ENCODE measurements around the gene SMIM11. TPM values are rescaled to one million over a fixed set of nuclear protein-coding genes. Genes with fewer than 3 reads are reported as not detected.
"Not testable (repeated sequence)": the region's sequence is repeated elsewhere in the genome, so short reads cannot be mapped to it uniquely, and the experiment has no call there.

The SMIM11 gene
- total RNA-seq, 2 donors from 2014 or later = 6.6 to 33.5 TPM

- peak; percentile 15 to 23 for ATAC-seq (replicated peaks in 1 of 2)
- DNase-seq = no peak
- peak overlapping the region in 1 of 2 donors; percentile 58 for H3K4me3 Mint-ChIP-seq
- H3K9me3 Mint-ChIP-seq = no peaks in the 10 kb centered on the region
- H3K27ac Mint-ChIP-seq = no peak overlapping the region
- H3K4me1 Mint-ChIP-seq (ENCODE audit: low read depth) = peaks cover 11% of the 10 kb centered on the region
- H3K27me3 Mint-ChIP-seq (ENCODE audit: low read depth) = peaks cover 9% of the 10 kb centered on the region
- H3K36me3 Mint-ChIP-seq (ENCODE audit: insufficient read depth in 2 of 2) = no peaks in the 10 kb centered on the region
These were observed 13.2 kb upstream of the SMIM11 start for GRCh38 chr21:34362136-34362444.

- Mint-ChIP-seq H3K27me3 (ENCODE audit: low read depth) (peaks cover 9% of the 10 kb centered on the region), H3K4me1 (ENCODE audit: low read depth) (peaks cover 11% of the 10 kb centered on the region), H3K36me3 (ENCODE audit: insufficient read depth in 2 of 2) (no peaks in the 10 kb centered on the region), H3K9me3 (no peaks in the 10 kb centered on the region), H3K27ac (no peak overlapping the region), H3K4me3 (no peak overlapping the region)
- DNase-seq = no peak
- no peak for ATAC-seq (replicated peaks in 1 of 2)
These were observed 12.6 kb upstream of the SMIM11 start for GRCh38 chr21:34362670-34363069.

- no peaks in the 10 kb centered on the region for H3K9me3 Mint-ChIP-seq
- no peak for DNase-seq
These were observed 11.6 kb upstream of the SMIM11 start, which contains the start of gene KCNE2 for GRCh38 chr21:34363733-34364132. Gene KCNE2, plus strand, starts transcription at chr21:34364006. Its CDS starts 6,473 bp downstream, at chr21:34370479.

GRCh38 chr21:34364921-34365320 is 10.4 kb upstream of the SMIM11 start:
- Mint-ChIP-seq H3K27me3 (ENCODE audit: low read depth) (peaks cover 18% of the 10 kb centered on the region), H3K4me3 (no peak overlapping the region), H3K4me1 (ENCODE audit: low read depth) (peaks cover 11% of the 10 kb centered on the region), H3K27ac (no peak overlapping the region), H3K9me3 (no peaks in the 10 kb centered on the region), H3K36me3 (ENCODE audit: insufficient read depth in 2 of 2) (no peaks in the 10 kb centered on the region)
- DNase-seq (no peak), ATAC-seq (replicated peaks in 1 of 2) (no peak)

More at GRCh38 chr21:34363733-34364132, 11.6 kb upstream of the SMIM11 start, which contains the start of gene KCNE2:
- H3K36me3 Mint-ChIP-seq (ENCODE audit: insufficient read depth in 2 of 2) = no peaks in the 10 kb centered on the region
- H3K27me3 Mint-ChIP-seq (ENCODE audit: low read depth) = peaks cover 12% of the 10 kb centered on the region
- no peak within 1 kb of the TSS for H3K27ac Mint-ChIP-seq
- H3K4me1 Mint-ChIP-seq (ENCODE audit: low read depth) = peaks cover 11% of the 10 kb centered on the region
- ATAC-seq (replicated peaks in 1 of 2) = no peak
- H3K4me3 Mint-ChIP-seq = no peak within 1 kb of the TSS

GRCh38 chr21:34365809-34366208 is 9.5 kb upstream of the SMIM11 start:
- ATAC-seq (replicated peaks in 1 of 2) = no peak
- DNase-seq = no peak
- Mint-ChIP-seq H3K27ac (no peak overlapping the region), H3K4me1 (ENCODE audit: low read depth) (peaks cover 11% of the 10 kb centered on the region), H3K4me3 (no peak overlapping the region), H3K36me3 (ENCODE audit: insufficient read depth in 2 of 2) (no peaks in the 10 kb centered on the region), H3K27me3 (ENCODE audit: low read depth) (peaks cover 23% of the 10 kb centered on the region), H3K9me3 (no peaks in the 10 kb centered on the region)

GRCh38 chr21:34367320-34367935 is 7.9 kb upstream of the SMIM11 start:
- peak; percentile 46 to 48 for DNase-seq
- peaks cover 19% of the 10 kb centered on the region for H3K27me3 Mint-ChIP-seq (ENCODE audit: low read depth)

GRCh38 chr21:34369741-34370140 is 5.6 kb upstream of the SMIM11 start:
- Mint-ChIP-seq H3K36me3 (ENCODE audit: insufficient read depth in 2 of 2) (no peaks in the 10 kb centered on the region), H3K4me3 (no peak overlapping the region), H3K9me3 (no peaks in the 10 kb centered on the region), H3K27me3 (ENCODE audit: low read depth) (peaks cover 19% of the 10 kb centered on the region), H3K4me1 (ENCODE audit: low read depth) (no peaks in the 10 kb centered on the region), H3K27ac (no peak overlapping the region)
- peak; percentile 53 to 79 for ATAC-seq (replicated peaks in 1 of 2)
- DNase-seq = no peak

More at GRCh38 chr21:34367320-34367935, 7.9 kb upstream of the SMIM11 start:
- no peaks in the 10 kb centered on the region for H3K36me3 Mint-ChIP-seq (ENCODE audit: insufficient read depth in 2 of 2)
- peak; percentile 62 to 65 for ATAC-seq (replicated peaks in 1 of 2)
- no peak overlapping the region for H3K4me3 Mint-ChIP-seq
- H3K27ac Mint-ChIP-seq = no peak overlapping the region
- H3K9me3 Mint-ChIP-seq = no peaks in the 10 kb centered on the region
- no peaks in the 10 kb centered on the region for H3K4me1 Mint-ChIP-seq (ENCODE audit: low read depth)

- Mint-ChIP-seq H3K9me3 (no peaks in the 10 kb centered on the region), H3K4me3 (no peak overlapping the region), H3K27me3 (ENCODE audit: low read depth) (peaks cover 19% of the 10 kb centered on the region), H3K4me1 (ENCODE audit: low read depth) (no peaks in the 10 kb centered on the region), H3K27ac (no peak overlapping the region), H3K36me3 (ENCODE audit: insufficient read depth in 2 of 2) (no peaks in the 10 kb centered on the region)
- DNase-seq (no peak), ATAC-seq (replicated peaks in 1 of 2) (no peak)
These were observed 3.0 kb upstream of the SMIM11 start for GRCh38 chr21:34372321-34372720.

GRCh38 chr21:34374462-34374861 is 845 bp upstream of the SMIM11 start:
- H3K36me3 Mint-ChIP-seq (ENCODE audit: insufficient read depth in 2 of 2); DNase-seq; H3K27me3 Mint-ChIP-seq (ENCODE audit: low read depth); ATAC-seq (replicated peaks in 1 of 2); H3K27ac Mint-ChIP-seq; H3K9me3 Mint-ChIP-seq; H3K4me1 Mint-ChIP-seq (ENCODE audit: low read depth); H3K4me3 Mint-ChIP-seq: not testable (repeated sequence)

GRCh38 chr21:34375619-34375972 is 289 bp downstream of the SMIM11 start:
- H3K4me1 Mint-ChIP-seq (ENCODE audit: low read depth); H3K36me3 Mint-ChIP-seq (ENCODE audit: insufficient read depth in 2 of 2); H3K27me3 Mint-ChIP-seq (ENCODE audit: low read depth); H3K27ac Mint-ChIP-seq; H3K9me3 Mint-ChIP-seq; H3K4me3 Mint-ChIP-seq; DNase-seq: not testable (repeated sequence)
- peak; percentile 87 to 88 for ATAC-seq (replicated peaks in 1 of 2)

- H3K4me3 Mint-ChIP-seq; H3K27me3 Mint-ChIP-seq (ENCODE audit: low read depth); H3K27ac Mint-ChIP-seq: not testable (repeated sequence)
These were observed 7.8 kb downstream of the SMIM11 start for GRCh38 chr21:34383138-34383537.

GRCh38 chr21:34383724-34384415 is 8.6 kb downstream of the SMIM11 start:
- H3K4me3 Mint-ChIP-seq; H3K36me3 Mint-ChIP-seq (ENCODE audit: insufficient read depth in 2 of 2); DNase-seq; H3K27ac Mint-ChIP-seq; H3K4me1 Mint-ChIP-seq (ENCODE audit: low read depth); H3K9me3 Mint-ChIP-seq; H3K27me3 Mint-ChIP-seq (ENCODE audit: low read depth): not testable (repeated sequence)
- ATAC-seq (replicated peaks in 1 of 2) = peak; percentile 93 to 96

More at GRCh38 chr21:34383138-34383537, 7.8 kb downstream of the SMIM11 start:
- DNase-seq; ATAC-seq (replicated peaks in 1 of 2); H3K9me3 Mint-ChIP-seq; H3K4me1 Mint-ChIP-seq (ENCODE audit: low read depth); H3K36me3 Mint-ChIP-seq (ENCODE audit: insufficient read depth in 2 of 2): not testable (repeated sequence)

- not testable (repeated sequence) for H3K4me1 Mint-ChIP-seq (ENCODE audit: low read depth); H3K4me3 Mint-ChIP-seq; H3K27ac Mint-ChIP-seq; H3K36me3 Mint-ChIP-seq (ENCODE audit: insufficient read depth in 2 of 2); H3K27me3 Mint-ChIP-seq (ENCODE audit: low read depth); DNase-seq; H3K9me3 Mint-ChIP-seq; ATAC-seq (replicated peaks in 1 of 2)
These were observed 25.2 kb downstream of the SMIM11 start for GRCh38 chr21:34400522-34400921.

GRCh38 chr21:34404742-34405141 is 29.4 kb downstream of the SMIM11 start:
- not testable (repeated sequence) for H3K4me3 Mint-ChIP-seq; H3K36me3 Mint-ChIP-seq (ENCODE audit: insufficient read depth in 2 of 2); H3K4me1 Mint-ChIP-seq (ENCODE audit: low read depth); ATAC-seq (replicated peaks in 1 of 2); H3K27ac Mint-ChIP-seq; DNase-seq; H3K9me3 Mint-ChIP-seq; H3K27me3 Mint-ChIP-seq (ENCODE audit: low read depth)

Data from activated T-cell treated with anti-CD3 and anti-CD28 coated beads, Interleukin-2, amount 50 U/mL, for 72 hours (primary cell).